Activated CD4-positive, alpha-beta T cell treated with anti-CD3 and anti-CD28 coated beads, Interleukin-2, amount 50 U/mL, for 16 hours (primary cell): Measurements from ENCODE around the gene ZMYND19.
"Not testable (repeated sequence)": the region's sequence is repeated elsewhere in the genome, so short reads cannot be mapped to it uniquely, and the experiment has no call there.

Source experiments
- DNase-seq: peaks from one replicate; pipeline ENCODE4 v3.0.0-alpha.2; 2020

Gene ZMYND19

GRCh38 chr9:137613738-137614523, 23.6 kb upstream of the ZMYND19 start:
- DNase-seq, result no peak

GRCh38 chr9:137613259-137613658, 22.9 kb upstream of the ZMYND19 start:
- DNase-seq, result no peak

- DNase-seq, result no peak
Observed at GRCh38 chr9:137612741-137613142, 22.4 kb upstream of the ZMYND19 start.

DNA sequence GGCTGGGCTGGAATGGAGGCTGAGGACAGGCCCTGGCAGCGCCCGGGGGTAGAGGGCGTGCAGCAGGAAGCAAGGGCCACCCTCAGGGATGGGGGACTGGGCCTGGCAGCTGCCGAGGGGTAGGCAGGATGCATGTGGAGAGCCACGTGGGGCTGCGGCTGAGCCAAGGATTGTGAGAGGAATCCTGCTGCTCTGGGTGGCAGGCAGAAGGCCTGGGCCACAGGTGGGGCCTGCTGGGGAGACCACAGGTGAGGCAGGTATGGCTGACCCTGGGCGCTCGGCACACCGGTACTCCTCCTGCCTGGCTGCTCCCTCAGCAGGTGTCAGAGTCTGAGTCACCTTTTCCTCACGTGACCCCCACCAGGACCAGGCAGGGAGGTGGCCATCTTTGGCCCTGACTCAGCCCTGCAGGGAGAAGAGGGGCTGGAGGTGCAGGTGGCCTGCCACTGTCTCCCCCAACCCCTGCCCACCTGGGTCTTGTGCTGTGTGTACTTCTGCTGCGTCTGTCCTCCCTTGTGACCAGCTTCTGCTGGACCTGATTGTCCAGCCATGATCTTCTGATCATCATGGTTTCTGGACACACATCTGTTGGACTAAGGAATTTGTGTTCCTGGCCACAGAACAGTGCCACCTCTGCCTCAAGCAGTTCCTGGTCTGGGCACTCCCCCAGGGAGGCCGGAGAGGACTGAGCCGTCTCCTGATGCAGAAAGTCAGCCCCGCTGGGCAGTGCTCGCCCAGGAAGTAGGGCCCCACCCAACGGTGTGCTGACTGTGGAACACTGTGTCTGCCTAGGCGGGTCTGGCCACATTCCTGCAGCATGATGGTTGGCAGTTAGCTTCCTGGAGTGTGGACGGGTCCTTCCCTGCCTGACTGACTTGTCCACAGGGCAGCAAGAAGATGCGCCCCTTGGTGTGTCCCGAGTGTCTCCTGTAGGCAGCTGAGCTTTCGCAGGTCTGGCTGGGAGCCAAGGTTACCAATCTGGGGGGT, 21.6 kb upstream of the ZMYND19 start:
- DNase-seq, result peak; percentile 29

- no peak for DNase-seq
Observed at GRCh38 chr9:137610944-137611343, 20.6 kb upstream of the ZMYND19 start.

GRCh38 chr9:137607141-137607857, 17.0 kb upstream of the ZMYND19 start:
- DNase-seq, result no peak

GRCh38 chr9:137606734-137607138, 16.4 kb upstream of the ZMYND19 start:
- no peak for DNase-seq

- DNase-seq, result no peak
Observed at GRCh38 chr9:137606005-137606621, 15.8 kb upstream of the ZMYND19 start.

GRCh38 chr9:137605121-137606004, 15.1 kb upstream of the ZMYND19 start, which contains the start of gene ARRDC1:
Gene ARRDC1 (plus strand): TSS chr9:137605686. CDS start chr9:137605718, 32 bp downstream.
- peak; percentile 96 for DNase-seq

DNA sequence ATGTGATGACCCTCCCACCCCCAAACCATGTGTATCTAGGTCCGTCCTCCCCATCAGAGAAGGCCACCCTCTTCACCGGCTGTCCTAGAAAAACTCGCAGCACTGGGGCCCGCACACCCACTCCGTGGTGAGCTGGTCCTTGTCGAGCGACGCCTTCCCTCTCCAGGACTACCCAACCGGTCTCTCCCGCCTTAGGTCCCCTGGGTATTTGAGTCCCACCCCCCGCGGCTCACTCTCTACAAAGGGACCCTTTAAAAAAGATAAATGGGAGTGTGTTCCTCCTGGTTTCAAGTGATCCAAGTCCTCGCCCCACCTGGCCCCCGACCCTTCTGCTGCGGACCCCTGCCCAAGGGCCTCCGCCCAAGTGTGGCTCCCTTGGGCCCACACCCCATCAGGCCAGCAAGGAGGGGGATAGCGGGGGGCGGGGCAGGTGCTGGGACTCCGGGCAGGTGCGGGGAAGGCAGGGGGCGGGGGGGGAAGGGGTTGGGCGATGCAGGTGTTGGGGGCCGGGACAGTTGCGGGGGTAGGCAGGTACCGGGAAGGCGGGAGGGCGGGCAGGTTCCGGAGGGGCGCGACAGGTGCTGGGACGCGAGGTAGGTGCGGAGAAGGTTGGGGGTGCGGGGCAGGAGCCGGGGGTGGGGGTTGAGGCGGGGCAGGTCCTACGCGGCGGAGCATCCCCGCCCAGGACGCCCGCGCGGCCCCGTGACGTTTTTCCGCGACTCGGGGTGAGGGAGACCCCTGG, 14.2 kb upstream of the ZMYND19 start:
- no peak for DNase-seq

DNA sequence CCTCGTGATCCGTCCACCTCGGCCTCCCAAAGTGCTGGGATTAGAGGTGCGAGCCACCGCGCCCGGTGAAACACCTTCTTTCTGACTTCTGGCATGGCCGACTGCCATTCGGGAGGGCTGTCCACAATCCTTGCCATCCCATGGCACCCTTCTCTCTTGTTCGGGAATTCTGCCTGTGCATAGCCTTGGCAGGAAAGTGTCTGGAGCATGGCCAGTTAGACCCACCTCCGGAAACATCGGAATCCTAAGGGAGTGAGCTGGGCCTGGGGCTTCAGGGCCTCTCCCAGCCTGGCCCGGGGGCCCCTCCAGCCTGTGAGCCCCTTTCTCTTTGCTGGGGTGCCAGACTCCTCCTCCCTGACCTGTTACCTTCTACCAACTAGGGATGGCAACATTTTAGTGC, 13.6 kb upstream of the ZMYND19 start:
- no peak for DNase-seq

DNA sequence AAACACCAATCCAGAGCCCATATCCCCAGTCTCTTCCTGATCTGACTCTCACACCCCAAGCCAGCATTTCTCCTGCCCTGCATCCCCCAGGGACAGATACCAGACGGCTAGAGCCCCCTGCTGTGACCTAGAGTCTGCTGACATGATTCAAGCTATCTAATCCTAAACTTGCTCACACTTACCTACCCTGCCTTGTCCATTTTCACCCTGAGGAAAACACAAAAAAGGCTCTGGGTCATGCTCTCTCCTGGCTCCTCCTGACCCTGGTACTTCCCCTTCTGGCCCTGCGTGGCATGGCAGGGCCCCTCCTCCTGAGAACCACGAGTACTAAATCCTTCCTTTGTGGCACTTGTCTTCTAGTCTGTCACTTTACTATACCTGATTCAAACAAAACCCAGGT, 12.3 kb upstream of the ZMYND19 start:
- no peak for DNase-seq

GRCh38 chr9:137598943-137599342, 8.6 kb upstream of the ZMYND19 start:
- no peak for DNase-seq

DNA sequence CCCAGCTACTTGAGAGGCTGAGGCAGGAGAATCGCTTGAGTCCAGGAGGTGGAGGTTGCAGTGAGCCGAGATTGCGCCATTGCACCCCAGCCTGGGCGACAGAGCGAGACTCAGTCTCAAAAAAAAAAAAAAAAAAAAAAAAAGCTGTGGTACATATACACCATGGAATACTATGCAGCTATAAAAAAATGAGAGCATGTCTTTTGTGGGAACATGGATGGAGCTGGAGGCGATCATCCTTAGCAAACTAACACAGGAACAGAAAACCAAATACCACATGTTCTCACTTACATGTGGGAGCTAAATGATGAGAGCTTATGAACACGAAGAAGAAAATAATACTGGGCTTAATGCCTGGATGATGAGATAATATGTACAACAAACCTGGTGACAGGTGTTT, 6.3 kb upstream of the ZMYND19 start:
- DNase-seq, result not testable (repeated sequence)

GRCh38 chr9:137593176-137593575, 2.9 kb upstream of the ZMYND19 start:
- DNase-seq, result no peak

DNA sequence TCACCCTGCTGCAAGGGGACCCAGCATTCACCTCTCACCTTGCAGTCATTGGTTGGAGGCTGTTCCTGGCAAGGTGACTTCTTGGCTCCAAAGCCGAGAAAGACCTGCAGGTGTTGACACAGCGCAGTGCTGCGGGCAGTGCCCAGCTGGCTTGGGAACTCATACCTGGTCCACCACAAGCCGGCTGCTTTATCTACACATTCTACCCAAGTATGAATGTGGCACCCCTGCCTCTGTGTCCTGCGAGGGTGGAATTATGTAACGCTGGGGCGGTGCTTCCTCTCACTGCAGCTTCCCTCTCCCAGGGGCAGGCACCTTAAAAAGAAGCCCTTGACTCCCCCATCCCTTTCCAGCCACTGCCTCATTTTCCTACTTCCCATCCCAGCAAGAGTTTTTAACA, 2.5 kb upstream of the ZMYND19 start:
- no peak for DNase-seq

DNA sequence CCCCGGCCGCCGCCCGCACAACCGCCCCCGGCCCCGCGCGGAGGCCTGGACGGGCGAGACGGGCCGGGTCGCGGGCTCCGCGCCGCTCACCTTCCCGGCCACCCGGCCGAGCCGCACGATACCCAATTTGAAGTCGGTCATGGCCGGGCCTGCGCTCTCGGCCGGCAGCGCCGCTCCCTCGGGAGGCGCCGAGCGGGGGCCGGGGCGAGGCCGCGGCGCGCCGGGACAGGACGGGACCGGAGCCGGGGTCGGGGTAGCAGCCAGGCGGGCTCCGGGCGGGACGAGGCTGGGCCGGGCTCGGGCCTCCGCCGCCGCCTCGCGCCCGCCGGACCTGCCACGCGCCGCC, 216 bp downstream of the ZMYND19 start:
- no peak for DNase-seq

GRCh38 chr9:137589441-137590122, 730 bp downstream of the ZMYND19 start:
- DNase-seq, result no peak

- DNase-seq, result no peak
Observed at GRCh38 chr9:137588891-137589290, 1.4 kb downstream of the ZMYND19 start.

DNA sequence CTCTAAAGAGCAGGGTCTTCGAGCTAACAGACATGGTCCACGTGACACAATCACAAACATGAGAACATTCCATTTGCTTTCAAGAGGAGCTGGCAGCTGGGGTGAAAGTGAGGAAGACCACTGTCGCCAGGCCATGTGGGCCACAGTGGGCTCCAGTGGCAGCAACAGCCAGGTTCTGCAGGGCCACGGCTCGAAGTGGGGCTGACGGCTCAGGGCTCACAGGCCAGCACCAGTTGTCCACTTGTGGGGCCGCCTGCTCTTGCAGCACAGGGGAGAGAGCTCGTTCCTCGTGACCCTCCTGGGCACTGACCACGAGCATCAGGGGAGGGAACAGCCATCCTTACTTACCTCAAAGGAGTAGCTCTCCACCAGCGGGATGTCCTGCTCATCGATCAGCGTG, 2.0 kb downstream of the ZMYND19 start:
- DNase-seq, result no peak
